ENCODE data around the gene JUP.
"Not testable (repeated sequence)": the region's sequence is repeated elsewhere in the genome, so short reads cannot be mapped to it uniquely, and the experiment has no call there.

The JUP gene

GRCh38 chr17:41786227-41787020 lies at the start of gene JUP:
Gene JUP (minus strand): TSS chr17:41786711. CDS start chr17:41771854, 14,857 bp downstream.
- ATAC-seq (replicated peaks) (peak; percentile 93 to 94), DNase-seq (peak; percentile 98)
- peaks cover 39 to 56% of the 10 kb centered on the region in 2 donors for H3K4me1 Mint-ChIP-seq
- no peaks in the 10 kb centered on the region for H3K36me3 Mint-ChIP-seq
- H3K9me3 Mint-ChIP-seq = no peaks in the 10 kb centered on the region
- H3K4me3 Mint-ChIP-seq = peak within 1 kb of the TSS; percentile 77 to 80
- no peaks in the 10 kb centered on the region for H3K27me3 Mint-ChIP-seq
- peak within 1 kb of the TSS; percentile 1 for H3K27ac Mint-ChIP-seq

- Mint-ChIP-seq H3K27ac (peak within 1 kb of the TSS; percentile 87), H3K4me1 (peaks cover 6 to 17% of the 10 kb centered on the region in 2 donors), H3K36me3 (peaks cover 10 to 13% of the 10 kb centered on the region in 2 donors), H3K4me3 (peak within 1 kb of the TSS; percentile 85 to 88), H3K9me3 (no peaks in the 10 kb centered on the region), H3K27me3 (peaks cover 5 to 6% of the 10 kb centered on the region in 2 donors)
- ATAC-seq (replicated peaks) (peak; percentile 85 to 87), DNase-seq (peak; percentile 57)
Observed at GRCh38 chr17:41835800-41836549, 49.5 kb upstream of the JUP start, which contains the start of gene NT5C3B. Gene NT5C3B (minus strand): TSS chr17:41836232. CDS start chr17:41836193, 39 bp downstream.

- H3K36me3 Mint-ChIP-seq = peaks cover 15 to 18% of the 10 kb centered on the region in 2 donors
- H3K4me1 Mint-ChIP-seq = peaks cover 6 to 17% of the 10 kb centered on the region in 2 donors
Observed at GRCh38 chr17:41835214-41835799, 48.8 kb upstream of the JUP start.

GRCh38 chr17:41829961-41830360 lies 43.5 kb upstream of the JUP start:
- not testable (repeated sequence) for H3K9me3 Mint-ChIP-seq; H3K4me1 Mint-ChIP-seq; H3K27ac Mint-ChIP-seq; ATAC-seq (replicated peaks); DNase-seq; H3K4me3 Mint-ChIP-seq; H3K27me3 Mint-ChIP-seq
- H3K36me3 Mint-ChIP-seq = peaks cover 37 to 47% of the 10 kb centered on the region in 2 donors

More at GRCh38 chr17:41835214-41835799, 48.8 kb upstream of the JUP start:
- peak overlapping the region; percentile 87 for H3K27ac Mint-ChIP-seq
- peak overlapping the region; percentile 85 to 88 for H3K4me3 Mint-ChIP-seq
- peaks cover 5 to 6% of the 10 kb centered on the region in 2 donors for H3K27me3 Mint-ChIP-seq
- DNase-seq (no peak), ATAC-seq (replicated peaks) (peak; percentile 60 to 63)
- H3K9me3 Mint-ChIP-seq = no peaks in the 10 kb centered on the region

GRCh38 chr17:41825175-41825845 lies 38.8 kb upstream of the JUP start:
- no peak for DNase-seq
- peaks cover 0 to 6% of the 10 kb centered on the region in 2 donors for H3K4me1 Mint-ChIP-seq
- peaks cover 0 to 6% of the 10 kb centered on the region in 2 donors for H3K27me3 Mint-ChIP-seq
- peaks cover 23 to 29% of the 10 kb centered on the region in 2 donors for H3K36me3 Mint-ChIP-seq
- no peak for ATAC-seq (replicated peaks)
- no peaks in the 10 kb centered on the region for H3K9me3 Mint-ChIP-seq
- H3K27ac Mint-ChIP-seq = peak overlapping the region; percentile 47
- no peak overlapping the region for H3K4me3 Mint-ChIP-seq

GRCh38 chr17:41824086-41824485 lies 37.6 kb upstream of the JUP start:
- Mint-ChIP-seq H3K27ac (peak overlapping the region; percentile 31), H3K27me3 (peaks cover 0 to 15% of the 10 kb centered on the region in 2 donors), H3K4me3 (no peak overlapping the region), H3K36me3 (peaks cover 14 to 19% of the 10 kb centered on the region in 2 donors), H3K4me1 (peaks cover 4 to 6% of the 10 kb centered on the region in 2 donors), H3K9me3 (no peaks in the 10 kb centered on the region)
- DNase-seq (no peak), ATAC-seq (replicated peaks) (no peak)

GRCh38 chr17:41823580-41823979 lies 37.1 kb upstream of the JUP start:
- H3K27me3 Mint-ChIP-seq = peaks cover 0 to 15% of the 10 kb centered on the region in 2 donors
- no peak overlapping the region for H3K4me3 Mint-ChIP-seq
- H3K4me1 Mint-ChIP-seq = peaks cover 4 to 6% of the 10 kb centered on the region in 2 donors
- no peak for DNase-seq
- no peak for ATAC-seq (replicated peaks)
- H3K9me3 Mint-ChIP-seq = no peaks in the 10 kb centered on the region
- peaks cover 10 to 13% of the 10 kb centered on the region in 2 donors for H3K36me3 Mint-ChIP-seq
- H3K27ac Mint-ChIP-seq = peak overlapping the region; percentile 31

GRCh38 chr17:41823141-41823524 lies 36.6 kb upstream of the JUP start:
- Mint-ChIP-seq H3K36me3 (peaks cover 8 to 12% of the 10 kb centered on the region in 2 donors), H3K4me3 (no peak overlapping the region), H3K4me1 (peaks cover 6% of the 10 kb centered on the region in 2 donors), H3K27ac (no peak overlapping the region), H3K27me3 (peaks cover 0 to 19% of the 10 kb centered on the region in 2 donors), H3K9me3 (no peaks in the 10 kb centered on the region)
- ATAC-seq (replicated peaks) (no peak), DNase-seq (no peak)

GRCh38 chr17:41822216-41823140 lies 36.0 kb upstream of the JUP start:
- ATAC-seq (replicated peaks) (no peak), DNase-seq (no peak)
- Mint-ChIP-seq H3K9me3 (no peaks in the 10 kb centered on the region), H3K4me3 (no peak overlapping the region), H3K27me3 (peaks cover 0 to 21% of the 10 kb centered on the region in 2 donors), H3K36me3 (peaks cover 8 to 12% of the 10 kb centered on the region in 2 donors), H3K27ac (peak overlapping the region; percentile 3), H3K4me1 (peaks cover 6 to 7% of the 10 kb centered on the region in 2 donors)

GRCh38 chr17:41821776-41822175 lies 35.3 kb upstream of the JUP start:
- H3K9me3 Mint-ChIP-seq = no peaks in the 10 kb centered on the region
- no peak overlapping the region for H3K27ac Mint-ChIP-seq
- ATAC-seq (replicated peaks) (no peak), DNase-seq (no peak)
- H3K4me1 Mint-ChIP-seq = peaks cover 6 to 7% of the 10 kb centered on the region in 2 donors
- H3K36me3 Mint-ChIP-seq = peaks cover 8 to 12% of the 10 kb centered on the region in 2 donors
- H3K4me3 Mint-ChIP-seq = no peak overlapping the region
- H3K27me3 Mint-ChIP-seq = peaks cover 0 to 21% of the 10 kb centered on the region in 2 donors

- no peak overlapping the region for H3K4me3 Mint-ChIP-seq
- no peak for DNase-seq
- peaks cover 0 to 1% of the 10 kb centered on the region in 2 donors for H3K36me3 Mint-ChIP-seq
- no peak overlapping the region for H3K27ac Mint-ChIP-seq
- peaks cover 5 to 27% of the 10 kb centered on the region in 2 donors for H3K27me3 Mint-ChIP-seq
- H3K4me1 Mint-ChIP-seq = peaks cover 9 to 10% of the 10 kb centered on the region in 2 donors
- H3K9me3 Mint-ChIP-seq = no peaks in the 10 kb centered on the region
- ATAC-seq (replicated peaks) = no peak
Observed at GRCh38 chr17:41818024-41818423, 31.5 kb upstream of the JUP start.

GRCh38 chr17:41816637-41817320 lies 30.3 kb upstream of the JUP start:
- H3K27ac Mint-ChIP-seq = no peak overlapping the region
- H3K36me3 Mint-ChIP-seq = no peaks in the 10 kb centered on the region
- DNase-seq = no peak
- peaks cover 12 to 37% of the 10 kb centered on the region in 2 donors for H3K27me3 Mint-ChIP-seq
- no peak for ATAC-seq (replicated peaks)
- H3K4me1 Mint-ChIP-seq = peaks cover 16 to 17% of the 10 kb centered on the region in 2 donors
- H3K9me3 Mint-ChIP-seq = no peaks in the 10 kb centered on the region
- H3K4me3 Mint-ChIP-seq = no peak overlapping the region

All from stimulated activated naive B cell treated with anti-CD40 and anti-IgM and Interleukin-4, amounts not matched to agents 10 μg/mL and 1 μg/mL and 100 μg/mL, for 72 hours (primary cell).